Activated CD4-positive, alpha-beta T cell treated with anti-CD3 and anti-CD28 coated beads, Interleukin-2, Interleukin-4, amounts not matched to agents 100 ng/mL and 50 ng/mL, durations not matched to agents 16 hours and 8 hours (primary cell): ENCODE measurements around the gene CXXC5.

ENCODE experiments used
- DNase-seq: peaks from one replicate; pipeline ENCODE4 v3.0.0-alpha.2; 2020; ENCODE audit warnings: low spot score

Gene CXXC5

GRCh38 chr5:139682016-139682975 is 34.1 kb downstream of the CXXC5 start:
- DNase-seq: no peak

DNA sequence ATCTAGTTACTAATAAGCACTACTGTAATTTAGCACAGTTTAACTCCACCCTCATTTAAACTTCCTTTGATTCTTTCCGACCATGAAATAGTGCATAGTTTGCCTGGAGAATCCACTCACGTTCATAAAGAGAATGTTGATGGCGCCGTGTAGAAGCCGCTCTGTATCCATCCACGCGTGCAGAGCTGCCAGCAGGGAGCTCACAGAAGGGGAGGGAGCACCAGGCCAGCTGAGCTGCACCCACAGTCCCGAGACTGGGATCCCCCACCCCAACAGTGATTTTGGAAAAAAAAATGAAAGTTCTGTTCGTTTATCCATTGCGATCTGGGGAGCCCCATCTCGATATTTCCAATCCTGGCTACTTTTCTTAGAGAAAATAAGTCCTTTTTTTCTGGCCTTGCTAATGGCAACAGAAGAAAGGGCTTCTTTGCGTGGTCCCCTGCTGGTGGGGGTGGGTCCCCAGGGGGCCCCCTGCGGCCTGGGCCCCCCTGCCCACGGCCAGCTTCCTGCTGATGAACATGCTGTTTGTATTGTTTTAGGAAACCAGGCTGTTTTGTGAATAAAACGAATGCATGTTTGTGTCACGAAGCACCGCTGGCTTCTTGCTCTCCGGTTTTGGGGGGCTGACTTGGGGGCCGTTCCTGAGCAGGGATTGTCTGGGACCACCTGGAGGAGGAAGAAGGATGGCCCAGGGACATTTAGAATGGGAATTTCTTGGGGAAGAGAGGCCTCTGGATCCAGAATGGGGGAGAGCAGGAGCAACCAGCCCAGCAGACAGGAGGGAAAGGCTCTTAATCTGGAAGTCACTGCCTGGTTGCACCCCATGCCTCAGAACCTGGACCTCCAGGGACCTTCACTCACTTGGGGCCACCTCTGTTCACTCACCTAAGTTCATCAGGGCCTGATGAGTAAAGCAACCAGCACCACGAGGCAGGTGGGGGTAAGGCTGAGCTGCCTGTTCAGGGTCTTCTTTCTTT is 35.4 kb downstream of the CXXC5 start:
- no peak for DNase-seq

DNA sequence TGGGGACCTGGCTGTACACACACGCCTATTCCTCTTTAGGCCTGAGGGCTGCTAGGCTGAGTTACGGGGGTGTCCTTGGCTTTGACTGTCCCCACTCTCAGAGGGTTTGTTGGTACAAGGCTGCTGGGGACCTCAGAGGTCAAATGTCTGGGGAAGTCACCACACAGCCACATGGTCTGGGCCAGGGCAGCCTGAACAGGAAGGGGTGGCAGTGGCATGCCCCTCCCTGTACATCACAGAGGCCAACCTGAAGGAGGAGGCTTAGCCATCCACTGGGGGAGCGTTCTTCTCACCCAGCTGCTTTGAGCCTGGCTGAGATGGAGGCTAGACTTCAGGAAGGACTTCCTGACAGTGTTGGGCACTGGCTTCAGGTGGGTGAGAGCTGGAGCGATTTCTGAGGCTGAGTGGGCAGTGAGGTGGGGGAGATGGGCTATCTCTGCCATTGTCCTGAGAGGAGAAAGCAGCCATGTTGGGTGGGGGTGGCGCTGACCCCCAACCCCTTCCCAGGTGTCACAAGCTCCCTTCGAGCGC is 36.3 kb downstream of the CXXC5 start:
- no peak for DNase-seq

DNA sequence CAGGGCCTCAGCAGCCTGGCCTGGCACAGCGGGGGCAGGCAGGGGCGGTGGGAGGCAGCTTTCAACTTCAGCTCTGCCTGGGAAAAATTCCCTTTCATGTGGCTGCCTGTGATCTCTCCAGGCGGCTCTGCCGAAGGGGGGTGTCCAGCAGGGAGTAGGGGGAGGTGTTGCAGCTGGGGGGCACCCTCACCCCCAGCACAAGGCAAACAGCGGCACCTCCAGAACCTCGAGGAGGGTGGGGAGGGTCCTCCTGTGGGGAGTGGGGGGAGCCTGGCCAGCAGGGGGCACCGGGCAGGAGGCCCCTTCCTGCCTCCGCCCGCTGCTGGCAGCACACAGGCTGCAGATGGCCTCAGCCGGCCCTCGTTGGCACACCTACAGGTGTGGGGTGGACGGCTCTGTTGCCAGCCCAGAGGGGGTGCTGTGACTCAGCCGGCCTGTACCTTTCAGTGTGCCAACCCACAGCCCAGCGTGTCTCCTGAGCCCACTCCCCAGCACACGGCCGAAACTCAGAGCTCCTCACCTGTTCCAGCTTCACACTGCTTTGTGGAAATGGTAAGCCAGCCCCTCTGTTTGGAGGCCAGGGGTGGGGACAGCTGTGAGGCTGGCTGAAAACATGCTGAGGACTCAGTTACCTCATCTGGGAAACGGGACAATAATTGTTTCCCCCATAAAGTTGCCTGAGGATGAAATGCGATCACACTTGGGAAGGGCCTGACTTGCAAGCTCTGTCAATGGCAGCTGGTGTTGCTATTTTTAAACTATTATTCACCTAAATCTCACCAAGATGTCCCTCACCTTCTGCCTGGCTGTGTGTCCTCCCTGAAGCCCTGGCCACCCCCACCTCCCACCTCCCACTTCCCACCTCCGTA is 37.0 kb downstream of the CXXC5 start:
- no peak for DNase-seq

- no peak for DNase-seq
Measured at GRCh38 chr5:139685886-139686285, 37.7 kb downstream of the CXXC5 start.

- no peak for DNase-seq
Measured at GRCh38 chr5:139686356-139686705, 38.2 kb downstream of the CXXC5 start.

DNA sequence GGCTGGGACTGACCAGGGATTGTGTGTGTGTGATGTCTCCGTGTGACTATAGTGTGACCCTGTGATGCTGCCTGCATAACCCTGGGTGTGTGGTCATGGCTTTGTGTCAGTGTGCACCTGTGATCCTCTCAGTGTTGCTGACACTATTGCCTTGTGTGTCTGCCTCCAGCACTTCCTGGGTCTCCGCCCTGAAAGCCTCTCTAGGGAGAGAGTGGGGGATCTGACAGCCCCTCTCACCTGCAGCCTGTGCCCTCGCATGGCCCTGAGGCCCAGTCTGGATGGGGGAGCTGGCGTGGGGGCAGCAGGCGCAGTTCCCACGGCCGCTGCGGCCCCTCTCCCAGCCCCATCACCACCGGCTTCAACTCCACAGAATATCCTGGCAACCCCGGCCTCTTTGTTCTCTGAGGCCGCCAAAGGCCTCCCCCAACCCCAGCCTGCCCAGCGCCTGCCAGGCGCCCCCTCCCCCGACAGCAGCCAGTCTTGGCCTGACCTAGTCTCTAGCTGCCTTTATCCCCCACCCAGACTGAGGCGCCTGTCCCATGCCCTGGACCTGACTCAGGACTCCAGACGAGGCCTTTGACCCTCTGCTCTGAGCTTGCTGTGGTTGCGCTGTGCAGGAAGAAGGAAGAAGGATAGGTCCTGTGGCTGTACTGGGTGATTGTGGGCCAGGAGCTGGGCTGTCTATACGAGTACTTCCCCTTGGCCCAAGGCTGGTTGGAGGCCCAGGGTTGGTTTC is 38.7 kb downstream of the CXXC5 start:
- no peak for DNase-seq

GRCh38 chr5:139687656-139688055 is 39.5 kb downstream of the CXXC5 start:
- no peak for DNase-seq

DNA sequence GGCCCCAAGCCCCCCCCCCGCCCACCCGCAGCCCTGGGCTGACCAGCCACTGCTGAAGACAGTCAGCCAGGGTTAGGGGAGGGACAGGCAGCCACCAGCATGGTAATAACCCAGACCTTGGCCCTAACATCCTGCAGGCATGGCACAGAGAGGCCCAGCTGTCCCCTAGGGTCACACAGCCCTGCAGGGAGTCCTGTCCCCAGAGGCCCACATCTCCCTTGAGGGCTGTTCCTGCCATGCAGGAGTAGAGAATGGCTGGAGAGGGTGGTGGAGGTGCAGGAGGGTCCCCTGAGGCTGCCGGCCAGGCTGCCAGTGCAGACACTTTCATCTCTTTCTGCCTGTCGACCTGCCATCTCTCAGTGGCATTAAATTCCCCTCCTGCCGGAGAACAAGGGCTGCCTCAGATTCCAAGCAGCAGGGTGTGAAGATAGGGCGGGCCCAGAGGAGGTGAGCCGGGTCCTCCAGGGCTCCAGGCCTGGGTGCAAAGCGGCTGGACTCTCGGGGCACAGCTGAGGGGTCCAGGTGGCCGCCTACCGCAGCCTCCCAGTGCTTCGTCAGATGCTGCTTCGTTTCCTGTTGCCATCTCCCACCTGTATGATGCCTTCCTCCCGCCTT is 40.0 kb downstream of the CXXC5 start:
- no peak for DNase-seq

DNA sequence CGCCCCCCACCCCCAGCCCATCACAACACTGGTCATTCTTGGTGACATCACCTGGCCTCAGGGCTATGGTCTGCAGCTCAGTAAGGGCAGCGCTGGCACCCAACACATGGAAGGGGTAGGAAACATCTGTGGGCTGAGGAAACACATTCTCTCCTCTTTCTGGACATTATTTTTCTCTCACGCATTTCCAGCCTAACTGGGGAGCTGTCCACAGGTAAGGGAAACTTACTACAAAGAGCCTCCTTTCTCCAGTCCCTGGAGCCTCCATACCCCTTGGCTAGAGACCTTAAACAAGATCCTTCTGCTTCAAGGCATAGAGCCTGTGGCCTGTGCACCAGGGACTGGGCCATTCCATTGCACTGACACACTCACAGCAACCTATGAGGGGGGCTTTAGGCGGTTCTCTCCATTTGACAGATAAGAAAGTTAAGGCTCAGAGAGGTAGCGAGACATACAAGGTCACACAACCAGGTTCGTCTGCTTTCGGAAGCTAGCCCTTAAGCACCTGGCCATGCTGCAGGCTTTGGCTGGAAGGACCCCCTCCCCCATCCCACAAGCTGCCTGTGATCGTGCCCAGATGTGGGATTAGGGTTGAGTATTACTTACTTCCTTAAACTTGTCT is 40.7 kb downstream of the CXXC5 start:
- no peak for DNase-seq

- DNase-seq: no peak
Measured at GRCh38 chr5:139689631-139690063, 41.5 kb downstream of the CXXC5 start.

DNA sequence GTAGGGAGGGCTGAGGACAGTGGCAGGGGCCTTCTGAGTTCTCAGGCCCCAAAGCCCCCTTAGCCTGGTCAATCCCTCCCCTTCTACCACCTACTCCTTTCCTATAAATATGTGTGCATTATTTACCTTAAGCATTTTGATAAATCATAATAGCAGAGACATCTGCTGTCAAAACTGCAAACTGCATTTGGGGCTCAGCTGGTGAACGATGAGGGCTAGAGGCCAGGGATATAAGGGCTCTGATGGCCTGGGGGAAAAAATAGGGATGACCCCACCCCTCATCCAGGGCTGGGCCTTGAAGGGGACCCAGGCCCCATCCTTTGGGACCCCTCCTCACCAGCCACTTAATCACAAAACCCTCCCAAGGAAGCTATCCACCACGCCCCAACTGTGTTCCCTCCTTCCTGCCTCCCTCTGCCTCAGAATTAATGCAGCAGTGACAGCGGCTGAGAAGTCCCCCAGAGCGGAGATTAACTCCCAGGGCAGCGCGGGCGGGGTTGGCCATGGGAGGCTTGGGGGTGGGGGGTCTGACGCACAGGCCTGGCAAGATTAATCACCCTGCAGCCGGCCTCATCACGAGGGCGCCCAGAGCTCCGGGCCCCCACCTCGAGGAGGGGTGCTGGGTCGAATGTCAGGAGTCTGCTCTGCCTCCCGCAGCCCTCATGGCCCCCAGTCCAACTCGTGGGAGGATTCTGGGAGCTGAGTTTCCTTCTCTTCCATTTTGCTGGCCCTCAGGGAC is 42.1 kb downstream of the CXXC5 start:
- DNase-seq: no peak

DNA sequence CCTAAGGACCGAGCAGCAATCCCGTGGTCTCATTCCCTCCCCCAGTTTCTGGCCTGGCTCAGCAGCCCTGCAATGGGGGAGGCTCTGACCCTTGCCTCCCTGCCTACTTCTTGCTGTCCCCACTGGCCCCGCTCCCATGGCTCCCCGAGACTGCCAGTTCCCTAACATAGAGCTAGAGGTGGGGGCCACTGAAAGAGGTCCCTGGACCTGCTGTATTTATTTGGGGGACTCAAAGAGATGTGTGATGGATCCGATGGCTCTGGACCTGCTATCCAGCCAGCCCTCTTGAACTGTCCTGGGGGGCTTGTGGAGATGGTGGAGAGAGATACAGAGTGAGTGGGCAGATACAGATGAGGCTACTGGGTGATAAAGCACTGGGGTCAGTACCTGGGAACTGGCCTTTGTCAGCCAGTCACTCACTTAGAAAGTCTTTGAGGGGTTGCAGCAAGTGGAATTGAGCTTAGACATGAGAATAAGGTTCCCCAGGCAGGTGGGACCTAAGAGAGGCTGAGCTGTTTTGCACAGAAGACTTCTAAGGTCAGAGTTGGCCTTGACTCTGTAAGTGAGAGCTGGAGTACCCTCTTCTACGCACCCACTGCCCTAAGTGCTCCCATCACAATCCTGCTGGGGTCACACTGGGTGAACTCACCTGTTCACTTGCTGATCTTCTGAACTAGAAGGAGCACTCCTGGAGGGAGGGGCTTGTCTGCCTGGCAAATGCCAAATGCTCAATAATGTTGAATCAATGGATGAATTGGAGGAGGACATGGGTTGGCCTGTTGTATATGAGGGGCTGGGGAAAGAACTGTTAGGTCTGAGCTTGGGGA is 42.9 kb downstream of the CXXC5 start:
- no peak for DNase-seq

DNA sequence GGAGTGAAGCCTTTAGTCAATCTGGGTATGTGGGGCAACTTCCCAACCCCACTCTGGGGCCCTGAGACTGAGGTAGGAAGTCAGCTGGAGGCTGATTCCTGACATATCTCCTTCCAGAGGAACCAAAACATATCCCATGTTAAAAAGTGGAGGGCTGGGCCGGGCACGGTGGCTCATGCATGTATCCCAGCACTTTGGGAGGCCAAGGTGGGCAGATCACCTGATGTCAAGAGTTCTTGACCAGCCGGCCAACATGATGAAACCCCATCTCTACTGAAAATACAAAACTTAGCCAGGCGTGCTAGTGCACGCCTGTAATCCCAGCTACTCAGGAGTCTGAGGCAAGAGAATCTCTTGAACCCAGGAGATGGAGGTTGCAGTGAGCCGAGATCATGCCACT is 44.0 kb downstream of the CXXC5 start:
- no peak for DNase-seq

GRCh38 chr5:139692679-139693308 is 44.6 kb downstream of the CXXC5 start:
- no peak for DNase-seq

- DNase-seq: no peak
Measured at GRCh38 chr5:139693676-139694364, 45.7 kb downstream of the CXXC5 start.

- DNase-seq: no peak
Measured at GRCh38 chr5:139694556-139695177, 46.5 kb downstream of the CXXC5 start.
